22Rv1 (cell line): ENCODE data around the gene SORCS2.

Source experiments
- ZFX ChIP-seq: fragments of 450-650 bp; IDR thresholded peaks from 2 replicates; pipeline ENCODE4 v1.6.1; 2017; ENCODE audit warnings: antibody characterized with exemption, borderline replicate concordance
- TF ChIP-seq, protein P1 (sequence below): fragments of 450-650 bp; IDR thresholded peaks from 2 replicates; pipeline ENCODE4 v1.5.1; 2017; ENCODE audit warnings: mild to moderate bottlenecking

DNA sequence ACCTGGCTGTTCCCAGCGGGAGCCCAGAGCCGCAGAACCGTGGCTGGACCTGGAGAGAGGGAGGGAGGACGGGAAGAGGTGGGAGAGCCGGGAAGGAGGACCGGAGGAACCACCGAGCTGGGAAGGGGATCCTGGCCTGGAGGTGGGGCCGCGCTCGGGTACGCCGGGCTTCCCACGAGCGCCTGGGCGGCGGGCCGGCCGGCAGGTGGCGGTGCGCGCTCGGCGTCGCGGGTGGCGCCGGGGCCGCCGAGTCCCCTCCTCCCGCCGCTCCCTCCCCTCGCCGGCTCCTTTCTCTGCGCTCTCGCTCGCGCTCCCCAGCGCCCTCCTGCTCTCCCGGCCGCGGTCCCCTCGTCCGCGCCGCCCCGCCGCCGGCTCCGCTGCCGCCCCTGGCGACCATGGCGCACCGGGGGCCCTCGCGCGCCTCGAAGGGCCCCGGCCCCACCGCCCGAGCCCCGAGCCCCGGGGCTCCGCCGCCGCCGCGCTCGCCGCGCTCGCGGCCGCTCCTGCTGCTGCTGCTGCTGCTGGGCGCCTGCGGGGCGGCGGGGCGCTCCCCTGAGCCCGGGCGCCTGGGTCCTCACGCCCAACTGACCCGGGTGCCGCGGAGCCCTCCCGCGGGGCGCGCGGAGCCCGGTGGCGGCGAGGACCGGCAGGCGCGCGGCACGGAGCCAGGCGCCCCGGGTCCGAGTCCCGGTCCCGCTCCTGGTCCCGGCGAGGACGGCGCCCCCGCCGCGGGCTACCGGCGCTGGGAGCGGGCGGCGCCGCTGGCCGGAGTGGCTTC, at the start of gene SORCS2:
- TF ChIP-seq, protein P1, sequence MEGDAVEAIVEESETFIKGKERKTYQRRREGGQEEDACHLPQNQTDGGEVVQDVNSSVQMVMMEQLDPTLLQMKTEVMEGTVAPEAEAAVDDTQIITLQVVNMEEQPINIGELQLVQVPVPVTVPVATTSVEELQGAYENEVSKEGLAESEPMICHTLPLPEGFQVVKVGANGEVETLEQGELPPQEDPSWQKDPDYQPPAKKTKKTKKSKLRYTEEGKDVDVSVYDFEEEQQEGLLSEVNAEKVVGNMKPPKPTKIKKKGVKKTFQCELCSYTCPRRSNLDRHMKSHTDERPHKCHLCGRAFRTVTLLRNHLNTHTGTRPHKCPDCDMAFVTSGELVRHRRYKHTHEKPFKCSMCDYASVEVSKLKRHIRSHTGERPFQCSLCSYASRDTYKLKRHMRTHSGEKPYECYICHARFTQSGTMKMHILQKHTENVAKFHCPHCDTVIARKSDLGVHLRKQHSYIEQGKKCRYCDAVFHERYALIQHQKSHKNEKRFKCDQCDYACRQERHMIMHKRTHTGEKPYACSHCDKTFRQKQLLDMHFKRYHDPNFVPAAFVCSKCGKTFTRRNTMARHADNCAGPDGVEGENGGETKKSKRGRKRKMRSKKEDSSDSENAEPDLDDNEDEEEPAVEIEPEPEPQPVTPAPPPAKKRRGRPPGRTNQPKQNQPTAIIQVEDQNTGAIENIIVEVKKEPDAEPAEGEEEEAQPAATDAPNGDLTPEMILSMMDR, result peak; percentile 86
- no peak for TF ChIP-seq ZFX
